ENCODE results near the gene NCDN.

NCDN gene

GRCh38 chr1:35556484-35557117 lies 998 bp upstream of the NCDN start:
- peak overlapping the region; percentile 85 to 100 (median 94) for H3K4me2 ChIP-seq
- H3K9ac ChIP-seq: peak overlapping the region; percentile 86 to 95 (median 91)
- H3K36me3 ChIP-seq: peaks cover 28 to 49% (median 34%) of the 10 kb centered on the region in 11 experiments
- peak overlapping the region; percentile 87 to 95 (median 92) for H3K27ac ChIP-seq
- H3K27me3 ChIP-seq: no peaks in the 10 kb centered on the region
- peaks cover 7 to 37% (median 25%) of the 10 kb centered on the region in 11 experiments; a peak in 17 of 22 replicates for H4K20me1 ChIP-seq
- TF ChIP-seq Cebpa-rat (IDR thresholded peaks at IDR 0.05): no peak
- peak overlapping the region; percentile 88 to 99 (median 96) for H3K4me3 ChIP-seq
- H3K4me1 ChIP-seq: peaks cover 31 to 64% (median 50%) of the 10 kb centered on the region in 10 experiments
- no peaks in the 10 kb centered on the region for H3K9me3 ChIP-seq (replicated peaks in 1 of 11)

GRCh38 chr1:35557118-35557610 lies 435 bp upstream of the NCDN start, which contains the start of gene KIAA0319L:
Gene KIAA0319L (minus strand): TSS chr1:35557403. CDS start chr1:35554491, 2,912 bp downstream.
- peaks cover 12 to 42% (median 30%) of the 10 kb centered on the region in 11 experiments; a peak in 18 of 22 replicates for H4K20me1 ChIP-seq
- H3K36me3 ChIP-seq: peaks cover 22 to 49% (median 29%) of the 10 kb centered on the region in 11 experiments
- H3K9me3 ChIP-seq (replicated peaks in 1 of 11): no peaks in the 10 kb centered on the region
- H3K4me1 ChIP-seq: peaks cover 34 to 70% (median 56%) of the 10 kb centered on the region in 10 experiments
- peak within 1 kb of the TSS; percentile 85 to 100 (median 96) for H3K4me2 ChIP-seq
- H3K27me3 ChIP-seq: no peaks in the 10 kb centered on the region
- H3K4me3 ChIP-seq: peak within 1 kb of the TSS; percentile 88 to 99 (median 96)
- TF ChIP-seq Cebpa-rat (IDR thresholded peaks at IDR 0.05): no peak
- H3K9ac ChIP-seq: peak within 1 kb of the TSS; percentile 86 to 95 (median 91)
- peak within 1 kb of the TSS; percentile 87 to 95 (median 92) for H3K27ac ChIP-seq

GRCh38 chr1:35558374-35559316 lies 1.0 kb downstream of the NCDN start:
- no peaks in the 10 kb centered on the region for H3K9me3 ChIP-seq (replicated peaks in 1 of 11)
- peaks cover 13 to 49% (median 29%) of the 10 kb centered on the region in 11 experiments for H3K36me3 ChIP-seq
- peaks cover 49 to 74% (median 69%) of the 10 kb centered on the region in 10 experiments for H3K4me1 ChIP-seq
- H3K27me3 ChIP-seq: no peaks in the 10 kb centered on the region
- peak overlapping the region; percentile 88 to 99 (median 96) for H3K4me3 ChIP-seq
- no peak for TF ChIP-seq Cebpa-rat (IDR thresholded peaks at IDR 0.05)
- peak overlapping the region; percentile 86 to 95 (median 91) for H3K9ac ChIP-seq
- peaks cover 12 to 56% (median 44%) of the 10 kb centered on the region in 11 experiments; a peak in 18 of 22 replicates for H4K20me1 ChIP-seq
- H3K27ac ChIP-seq: peak overlapping the region; percentile 87 to 95 (median 92); a peak in 21 of 22 replicates
- peak overlapping the region; percentile 85 to 100 (median 95) for H3K4me2 ChIP-seq

- no peak for TF ChIP-seq Cebpa-rat (IDR thresholded peaks at IDR 0.05)
- Histone ChIP-seq H3K4me2 (peak overlapping the region; percentile 51 to 100 (median 94); a peak in 19 of 22 replicates), H4K20me1 (peaks cover 12 to 64% (median 51%) of the 10 kb centered on the region in 11 experiments; a peak in 18 of 22 replicates), H3K27me3 (no peaks in the 10 kb centered on the region), H3K27ac (peak overlapping the region in 2 of 11 experiments; percentile 9 to 15; a peak in 1 of 22 replicates), H3K9me3 (replicated peaks in 1 of 11) (no peaks in the 10 kb centered on the region), H3K36me3 (peaks cover 5 to 48% (median 27%) of the 10 kb centered on the region in 11 experiments; a peak in 20 of 22 replicates), H3K4me3 (0 out of 20 replicates have a peak overlapping the region, but pooled peaks of 1 of the 10 experiments have one; percentile 99), H3K4me1 (peaks cover 51 to 73% (median 72%) of the 10 kb centered on the region in 10 experiments), H3K9ac (peak overlapping the region in 3 of 11 experiments; percentile 33 to 91 (median 38); a peak in 4 of 22 replicates)
Measured at GRCh38 chr1:35559317-35559944, 1.8 kb downstream of the NCDN start.

- H3K4me1 ChIP-seq: peaks cover 48 to 70% (median 65%) of the 10 kb centered on the region in 10 experiments
- H4K20me1 ChIP-seq: peaks cover 6 to 69% (median 52%) of the 10 kb centered on the region in 11 experiments; a peak in 18 of 22 replicates
- no peaks in the 10 kb centered on the region for H3K27me3 ChIP-seq
- no peak overlapping the region for H3K4me3 ChIP-seq
- H3K4me2 ChIP-seq: peak overlapping the region in 6 of 11 experiments; percentile 4 to 96 (median 56); a peak in 9 of 22 replicates
- no peaks in the 10 kb centered on the region for H3K9me3 ChIP-seq (replicated peaks in 1 of 11)
- H3K27ac ChIP-seq: peak overlapping the region in 1 of 11 experiments; percentile 15; a peak in 1 of 22 replicates
- TF ChIP-seq Cebpa-rat (IDR thresholded peaks at IDR 0.05): no peak
- peaks cover 0 to 55% (median 31%) of the 10 kb centered on the region in 11 experiments; a peak in 17 of 22 replicates for H3K36me3 ChIP-seq
- 0 out of 22 replicates have a peak overlapping the region, but pooled peaks of 1 of the 11 experiments have one; percentile 9 for H3K9ac ChIP-seq
Measured at GRCh38 chr1:35560256-35561225, 2.9 kb downstream of the NCDN start.

GRCh38 chr1:35561297-35561971 lies 3.8 kb downstream of the NCDN start:
- H3K36me3 ChIP-seq: peaks cover 0 to 63% (median 39%) of the 10 kb centered on the region in 11 experiments; a peak in 18 of 22 replicates
- no peak overlapping the region for H3K27ac ChIP-seq
- no peaks in the 10 kb centered on the region for H3K9me3 ChIP-seq (replicated peaks in 1 of 11)
- peak overlapping the region in 6 of 11 experiments; percentile 4 to 28 (median 17); a peak in 2 of 22 replicates for H3K9ac ChIP-seq
- peaks cover 0 to 69% (median 52%) of the 10 kb centered on the region in 11 experiments; a peak in 18 of 22 replicates for H4K20me1 ChIP-seq
- TF ChIP-seq Cebpa-rat (IDR thresholded peaks at IDR 0.05): no peak
- no peak overlapping the region for H3K4me3 ChIP-seq
- H3K27me3 ChIP-seq: no peaks in the 10 kb centered on the region
- H3K4me2 ChIP-seq: peak overlapping the region in 9 of 11 experiments; percentile 4 to 71 (median 41); a peak in 10 of 22 replicates
- peaks cover 39 to 61% (median 56%) of the 10 kb centered on the region in 10 experiments for H3K4me1 ChIP-seq
